ENCODE measurements around the gene BCL2A1. TPM values are rescaled to one million over a fixed set of nuclear protein-coding genes. Genes with fewer than 3 reads are reported as not detected.
"Not testable (repeated sequence)": the region's sequence is repeated elsewhere in the genome, so short reads cannot be mapped to it uniquely, and the experiment has no call there.

The BCL2A1 gene
- polyA plus RNA-seq (2013, experiment 1 of 2), result not detected
- polyA plus RNA-seq (2013, experiment 2 of 2), result not detected

- Histone ChIP-seq H3K4me1 (ENCODE audit: control insufficient read depth, insufficient read depth, low read length, poor library complexity, severe bottlenecking) (no peaks in the 10 kb centered on the region), H3K9me3 (ENCODE audit: control insufficient read depth, low read length) (no peaks in the 10 kb centered on the region), H3K27ac (ENCODE audit: low read depth, low read length, severe bottlenecking) (no peak within 1 kb of the TSS), H3K36me3 (ENCODE audit: control insufficient read depth, insufficient read depth, low read length) (no peaks in the 10 kb centered on the region), H3K4me3 (ENCODE audit: extremely low read depth, insufficient read depth, low read length, poor library complexity, severe bottlenecking) (no peak within 1 kb of the TSS)
- 86 to 97% methylated on average over 9 of the region's 11 CpGs for WGBS, 2 experiments (ENCODE audit: insufficient coverage in 2 of 2)
Measured at GRCh38 chr15:79970624-79971434, at the start of gene BCL2A1. TSS of gene BCL2A1 (minus strand) at chr15:79971196. CDS start at chr15:79971119, 77 bp downstream.

DNA sequence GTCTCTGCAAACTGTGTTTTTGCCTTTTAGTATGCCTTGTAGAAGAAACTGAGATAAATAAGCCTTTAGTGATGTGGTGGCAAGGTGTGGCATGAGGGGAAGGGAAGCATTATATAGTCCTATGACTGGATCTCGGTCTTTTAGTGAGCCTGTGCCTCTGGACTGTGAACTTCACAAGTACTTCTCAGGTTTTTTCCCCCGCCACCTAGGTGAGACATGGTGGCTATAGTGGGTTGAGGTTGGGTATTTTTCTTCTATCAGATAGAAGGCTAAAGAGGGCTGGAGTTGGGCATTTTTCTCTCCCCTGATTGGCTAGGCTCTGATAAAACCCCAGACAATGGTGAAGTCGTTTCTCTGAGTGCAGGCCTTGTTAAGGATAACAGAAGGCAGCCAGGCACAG lies 49.7 kb upstream of the BCL2A1 start:
- Histone ChIP-seq H3K4me3 (ENCODE audit: extremely low read depth, insufficient read depth, low read length, poor library complexity, severe bottlenecking) (no peak overlapping the region), H3K36me3 (ENCODE audit: control insufficient read depth, insufficient read depth, low read length) (no peaks in the 10 kb centered on the region), H3K27ac (ENCODE audit: low read depth, low read length, severe bottlenecking) (no peak overlapping the region), H3K9me3 (ENCODE audit: control insufficient read depth, low read length) (no peaks in the 10 kb centered on the region), H3K4me1 (ENCODE audit: control insufficient read depth, insufficient read depth, low read length, poor library complexity, severe bottlenecking) (no peaks in the 10 kb centered on the region)
- WGBS, 2 experiments (ENCODE audit: insufficient coverage in 2 of 2), result 77 to 85% methylated on average over 2 of the region's 3 CpGs

DNA sequence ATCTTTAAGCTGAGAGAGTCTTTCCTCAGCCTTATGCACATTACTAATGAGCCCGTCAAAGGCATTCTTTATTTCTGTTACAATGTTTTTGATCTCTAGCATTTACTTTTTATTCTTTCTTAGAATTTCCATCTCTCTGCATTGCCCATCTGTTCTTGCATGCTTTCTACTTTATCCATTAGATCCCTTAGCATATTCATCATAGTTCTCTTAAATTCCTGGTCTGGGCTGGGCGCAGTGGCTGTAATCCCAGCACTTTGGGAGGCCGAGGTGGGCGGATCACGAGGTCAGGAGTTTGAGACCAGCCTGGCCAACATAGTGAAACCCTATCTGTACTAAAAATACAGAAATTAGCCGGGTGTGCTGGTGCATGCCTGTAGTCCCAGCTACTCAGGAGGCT lies 49.2 kb upstream of the BCL2A1 start:
- not testable (repeated sequence) for H3K27ac ChIP-seq (ENCODE audit: low read depth, low read length, severe bottlenecking); H3K4me1 ChIP-seq (ENCODE audit: control insufficient read depth, insufficient read depth, low read length, poor library complexity, severe bottlenecking); H3K36me3 ChIP-seq (ENCODE audit: control insufficient read depth, insufficient read depth, low read length); H3K4me3 ChIP-seq (ENCODE audit: extremely low read depth, insufficient read depth, low read length, poor library complexity, severe bottlenecking); H3K9me3 ChIP-seq (ENCODE audit: control insufficient read depth, low read length)
- 93 to 95% methylated on average over 5 to 6 of the region's 6 CpGs for WGBS, 2 experiments (ENCODE audit: insufficient coverage in 2 of 2)

GRCh38 chr15:80019168-80019745 lies 48.3 kb upstream of the BCL2A1 start:
- WGBS, 2 experiments (ENCODE audit: insufficient coverage in 2 of 2), result 90 to 95% methylated on average over 7 of the region's 8 CpGs
- H3K36me3 ChIP-seq (ENCODE audit: control insufficient read depth, insufficient read depth, low read length), result no peaks in the 10 kb centered on the region
- no peak overlapping the region for H3K4me3 ChIP-seq (ENCODE audit: extremely low read depth, insufficient read depth, low read length, poor library complexity, severe bottlenecking)
- H3K27ac ChIP-seq (ENCODE audit: low read depth, low read length, severe bottlenecking), result no peak overlapping the region
- H3K9me3 ChIP-seq (ENCODE audit: control insufficient read depth, low read length), result no peaks in the 10 kb centered on the region
- no peaks in the 10 kb centered on the region for H3K4me1 ChIP-seq (ENCODE audit: control insufficient read depth, insufficient read depth, low read length, poor library complexity, severe bottlenecking)

DNA sequence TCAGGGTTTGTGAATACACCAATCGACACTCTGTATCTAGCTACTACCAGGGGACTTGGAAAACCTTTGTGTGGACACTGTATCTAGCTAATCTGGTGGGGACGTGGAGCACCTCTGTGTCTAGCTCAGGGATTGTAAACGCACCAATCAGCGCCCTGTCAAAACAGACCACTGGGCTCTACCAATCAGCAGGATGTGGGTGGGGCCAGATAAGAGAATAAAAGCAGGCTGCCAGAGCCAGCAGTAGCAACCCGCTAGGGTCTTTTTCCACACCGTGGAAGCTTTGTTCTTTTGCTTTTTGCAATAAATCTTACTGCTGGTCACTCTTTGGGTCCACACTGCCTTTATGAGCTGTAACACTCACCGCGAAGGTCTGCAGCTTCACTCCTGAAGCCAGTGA lies 46.1 kb upstream of the BCL2A1 start:
- H3K27ac ChIP-seq (ENCODE audit: low read depth, low read length, severe bottlenecking); H3K4me1 ChIP-seq (ENCODE audit: control insufficient read depth, insufficient read depth, low read length, poor library complexity, severe bottlenecking); H3K9me3 ChIP-seq (ENCODE audit: control insufficient read depth, low read length); H3K36me3 ChIP-seq (ENCODE audit: control insufficient read depth, insufficient read depth, low read length); H3K4me3 ChIP-seq (ENCODE audit: extremely low read depth, insufficient read depth, low read length, poor library complexity, severe bottlenecking): not testable (repeated sequence)
- 89 to 95% methylated on average over 4 to 7 of the region's 8 CpGs for WGBS, 2 experiments (ENCODE audit: insufficient coverage in 2 of 2)

- 98 to 99% methylated on average over 13 to 17 of the region's 27 CpGs for WGBS, 2 experiments (ENCODE audit: insufficient coverage in 2 of 2)
Measured at GRCh38 chr15:80016506-80016905, 45.5 kb upstream of the BCL2A1 start.

DNA sequence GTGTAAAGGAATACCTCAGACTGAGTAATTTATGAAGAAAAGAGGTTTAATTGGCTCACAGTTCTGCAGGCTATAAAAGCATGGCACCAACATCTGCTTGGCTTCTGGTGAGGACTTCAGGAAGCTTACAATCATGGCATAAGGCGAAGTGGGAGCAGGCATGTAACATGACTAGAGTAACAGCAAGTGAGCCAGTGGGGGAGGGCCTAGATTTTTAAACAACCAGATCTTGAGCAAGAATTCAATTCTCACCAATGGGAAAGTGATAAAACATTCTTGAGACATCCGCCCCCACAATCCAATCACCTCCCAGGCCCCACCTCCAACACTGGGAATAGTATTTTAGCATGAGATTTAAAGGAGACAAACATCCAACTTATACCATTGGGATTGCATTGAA lies 44.2 kb upstream of the BCL2A1 start:
- Histone ChIP-seq H3K4me1 (ENCODE audit: control insufficient read depth, insufficient read depth, low read length, poor library complexity, severe bottlenecking) (no peaks in the 10 kb centered on the region), H3K4me3 (ENCODE audit: extremely low read depth, insufficient read depth, low read length, poor library complexity, severe bottlenecking) (no peak overlapping the region), H3K9me3 (ENCODE audit: control insufficient read depth, low read length) (no peaks in the 10 kb centered on the region), H3K36me3 (ENCODE audit: control insufficient read depth, insufficient read depth, low read length) (no peaks in the 10 kb centered on the region), H3K27ac (ENCODE audit: low read depth, low read length, severe bottlenecking) (no peak overlapping the region)
- WGBS, 2 experiments (ENCODE audit: insufficient coverage in 2 of 2), result 93 to 100% methylated on average over 1 of the region's 2 CpGs

More at GRCh38 chr15:80016506-80016905, 45.5 kb upstream of the BCL2A1 start:
- not testable (repeated sequence) for H3K4me1 ChIP-seq (ENCODE audit: control insufficient read depth, insufficient read depth, low read length, poor library complexity, severe bottlenecking); H3K27ac ChIP-seq (ENCODE audit: low read depth, low read length, severe bottlenecking); H3K4me3 ChIP-seq (ENCODE audit: extremely low read depth, insufficient read depth, low read length, poor library complexity, severe bottlenecking); H3K36me3 ChIP-seq (ENCODE audit: control insufficient read depth, insufficient read depth, low read length); H3K9me3 ChIP-seq (ENCODE audit: control insufficient read depth, low read length)

DNA sequence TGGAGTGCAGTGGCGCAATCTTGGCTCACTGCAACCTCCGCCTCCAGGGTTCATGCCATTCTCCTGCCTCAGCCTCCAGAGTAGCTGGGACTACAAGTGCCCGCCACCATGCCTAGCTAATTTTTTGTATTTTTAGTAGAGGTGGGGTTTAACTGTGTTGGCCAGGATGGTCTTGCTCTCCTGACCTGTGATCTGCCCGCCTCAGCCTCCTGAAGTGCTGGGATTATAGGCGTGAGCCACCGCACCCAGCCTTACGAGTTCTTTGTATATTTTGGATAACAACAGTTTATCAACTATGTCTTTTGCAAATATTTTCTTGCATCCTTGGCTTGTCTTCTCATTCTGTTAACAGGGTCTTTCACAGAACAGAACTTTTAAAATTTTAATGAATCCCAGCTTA lies 43.2 kb upstream of the BCL2A1 start:
- H3K4me3 ChIP-seq (ENCODE audit: extremely low read depth, insufficient read depth, low read length, poor library complexity, severe bottlenecking); H3K9me3 ChIP-seq (ENCODE audit: control insufficient read depth, low read length); H3K36me3 ChIP-seq (ENCODE audit: control insufficient read depth, insufficient read depth, low read length); H3K4me1 ChIP-seq (ENCODE audit: control insufficient read depth, insufficient read depth, low read length, poor library complexity, severe bottlenecking); H3K27ac ChIP-seq (ENCODE audit: low read depth, low read length, severe bottlenecking): not testable (repeated sequence)
- WGBS, 2 experiments (ENCODE audit: insufficient coverage in 2 of 2), result 93 to 100% methylated on average over 3 to 5 of the region's 7 CpGs

DNA sequence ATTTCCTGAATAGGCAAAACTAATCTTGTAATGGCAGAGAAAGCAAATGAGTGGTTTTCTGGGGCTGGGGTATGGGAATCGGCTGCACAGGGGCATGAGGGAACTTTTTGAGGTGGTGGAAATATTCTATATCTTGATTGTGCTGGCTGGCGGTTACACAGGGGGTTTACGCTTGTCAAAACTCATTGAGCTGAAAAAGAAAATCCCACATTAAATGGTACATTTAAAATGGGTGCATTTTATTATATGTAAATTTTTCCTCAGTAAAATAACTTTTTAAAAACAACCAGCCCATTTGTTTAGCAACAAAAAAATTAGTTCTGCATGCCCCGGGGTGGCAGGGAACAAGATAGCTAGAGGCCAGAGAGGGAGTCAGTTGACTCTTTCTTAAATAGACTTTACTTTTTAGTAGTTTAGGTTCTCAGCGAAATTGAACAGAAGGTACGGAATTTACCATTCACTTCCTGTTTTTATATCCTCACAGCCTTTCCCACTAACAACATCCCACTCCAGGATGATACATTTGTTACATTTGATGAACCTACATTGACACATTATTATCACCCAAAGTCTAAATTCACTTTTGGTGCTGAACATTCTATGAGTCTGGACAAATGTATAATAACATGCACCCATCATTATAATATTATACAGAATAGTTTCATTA lies 41.2 kb upstream of the BCL2A1 start:
- H3K4me1 ChIP-seq (ENCODE audit: control insufficient read depth, insufficient read depth, low read length, poor library complexity, severe bottlenecking), result no peaks in the 10 kb centered on the region
- 72 to 100% methylated on average over 3 of the region's 6 CpGs for whole genome bisulfite sequencing, 2 experiments (ENCODE audit: insufficient coverage in 2 of 2)
- no peaks in the 10 kb centered on the region for H3K9me3 ChIP-seq (ENCODE audit: control insufficient read depth, low read length)
- H3K36me3 ChIP-seq (ENCODE audit: control insufficient read depth, insufficient read depth, low read length), result no peaks in the 10 kb centered on the region
- H3K4me3 ChIP-seq (ENCODE audit: extremely low read depth, insufficient read depth, low read length, poor library complexity, severe bottlenecking), result no peak overlapping the region
- H3K27ac ChIP-seq (ENCODE audit: low read depth, low read length, severe bottlenecking), result no peak overlapping the region

GRCh38 chr15:80011596-80011995 lies 40.6 kb upstream of the BCL2A1 start:
- no CpG with 5 or more reads among the region's 3 CpGs for WGBS, 2 experiments (ENCODE audit: insufficient coverage in 2 of 2)
- Histone ChIP-seq H3K4me1 (ENCODE audit: control insufficient read depth, insufficient read depth, low read length, poor library complexity, severe bottlenecking) (no peaks in the 10 kb centered on the region), H3K27ac (ENCODE audit: low read depth, low read length, severe bottlenecking) (no peak overlapping the region), H3K4me3 (ENCODE audit: extremely low read depth, insufficient read depth, low read length, poor library complexity, severe bottlenecking) (no peak overlapping the region), H3K9me3 (ENCODE audit: control insufficient read depth, low read length) (no peaks in the 10 kb centered on the region), H3K36me3 (ENCODE audit: control insufficient read depth, insufficient read depth, low read length) (no peaks in the 10 kb centered on the region)
